ENCODE results near the gene HSPA4.
A peak's percentile ranks its signal among the peaks of the same experiment; 100 is the strongest.
"Not testable (repeated sequence)": the region's sequence is repeated elsewhere in the genome, so short reads cannot be mapped to it uniquely, and the experiment has no call there.

Gene HSPA4

GRCh38 chr5:133026664-133027153 lies 25.1 kb upstream of the HSPA4 start:
- Histone ChIP-seq H3K27ac (peak overlapping the region; percentile 93 to 95), H3K4me3 (peak overlapping the region; percentile 86)
- no peak for DNase-seq (ENCODE audit: low spot score)
- TF ChIP-seq, protein P1, sequence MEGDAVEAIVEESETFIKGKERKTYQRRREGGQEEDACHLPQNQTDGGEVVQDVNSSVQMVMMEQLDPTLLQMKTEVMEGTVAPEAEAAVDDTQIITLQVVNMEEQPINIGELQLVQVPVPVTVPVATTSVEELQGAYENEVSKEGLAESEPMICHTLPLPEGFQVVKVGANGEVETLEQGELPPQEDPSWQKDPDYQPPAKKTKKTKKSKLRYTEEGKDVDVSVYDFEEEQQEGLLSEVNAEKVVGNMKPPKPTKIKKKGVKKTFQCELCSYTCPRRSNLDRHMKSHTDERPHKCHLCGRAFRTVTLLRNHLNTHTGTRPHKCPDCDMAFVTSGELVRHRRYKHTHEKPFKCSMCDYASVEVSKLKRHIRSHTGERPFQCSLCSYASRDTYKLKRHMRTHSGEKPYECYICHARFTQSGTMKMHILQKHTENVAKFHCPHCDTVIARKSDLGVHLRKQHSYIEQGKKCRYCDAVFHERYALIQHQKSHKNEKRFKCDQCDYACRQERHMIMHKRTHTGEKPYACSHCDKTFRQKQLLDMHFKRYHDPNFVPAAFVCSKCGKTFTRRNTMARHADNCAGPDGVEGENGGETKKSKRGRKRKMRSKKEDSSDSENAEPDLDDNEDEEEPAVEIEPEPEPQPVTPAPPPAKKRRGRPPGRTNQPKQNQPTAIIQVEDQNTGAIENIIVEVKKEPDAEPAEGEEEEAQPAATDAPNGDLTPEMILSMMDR (IDR thresholded peaks at IDR 0.05), result no peak

DNA sequence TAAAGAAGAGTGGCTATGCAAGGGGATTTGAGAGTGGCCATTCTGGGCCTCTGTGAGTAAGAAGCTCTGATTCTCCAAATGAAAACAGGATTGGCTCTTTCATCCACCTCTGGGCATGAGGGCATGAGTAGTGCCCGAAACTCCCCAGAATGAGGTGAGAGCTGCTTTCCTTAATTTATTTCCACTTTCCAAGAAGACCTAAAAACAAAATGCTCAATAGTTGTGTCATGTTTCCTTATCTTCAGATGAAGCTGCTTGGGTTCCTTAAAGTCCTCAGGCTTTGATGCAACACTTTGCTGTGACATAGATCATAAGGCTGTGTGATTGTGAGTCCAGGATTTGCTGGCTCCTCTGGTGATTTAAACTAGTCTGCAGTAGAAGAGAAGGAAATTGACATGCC lies 22.4 kb upstream of the HSPA4 start:
- TF ChIP-seq, protein P1 (IDR thresholded peaks at IDR 0.05), result no peak
- no peak for DNase-seq (ENCODE audit: low spot score)
- Histone ChIP-seq H3K27ac (peak overlapping the region in 1 of 2 donors; percentile 37), H3K4me3 (no peak overlapping the region)

- Histone ChIP-seq H3K4me3 (no peak overlapping the region), H3K27ac (no peak overlapping the region)
- DNase-seq (ENCODE audit: low spot score), result no peak
- TF ChIP-seq, protein P1 (IDR thresholded peaks at IDR 0.05), result no peak
These were observed 21.3 kb upstream of the HSPA4 start for GRCh38 chr5:133030343-133031005.

- no peak for DNase-seq (ENCODE audit: low spot score)
- Histone ChIP-seq H3K27ac (no peak overlapping the region), H3K4me3 (no peak overlapping the region)
- TF ChIP-seq, protein P1 (IDR thresholded peaks at IDR 0.05), result no peak
These were observed 18.7 kb upstream of the HSPA4 start for GRCh38 chr5:133032852-133033742.

DNA sequence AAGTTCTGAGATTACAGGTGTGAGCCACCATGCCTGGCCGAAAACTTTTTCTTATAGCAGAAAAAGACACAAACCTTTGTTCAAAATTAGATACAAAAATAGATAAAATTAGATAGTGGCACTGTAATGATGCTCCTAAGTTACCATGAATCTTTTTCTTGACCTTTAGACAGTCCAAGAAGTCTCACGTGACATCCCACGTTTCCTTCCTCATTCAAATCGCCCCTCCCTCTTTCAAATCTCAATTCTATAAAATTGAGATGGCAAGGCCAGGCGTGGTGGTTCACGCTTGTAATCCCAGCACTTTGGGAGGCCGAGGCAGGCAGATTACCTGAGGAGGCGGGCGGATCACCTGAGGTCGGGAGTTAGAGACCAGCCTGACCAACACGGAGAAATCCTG lies 17.7 kb upstream of the HSPA4 start:
- TF ChIP-seq, protein P1 (IDR thresholded peaks at IDR 0.05), result no peak
- no peak overlapping the region for H3K4me3 ChIP-seq
- DNase-seq (ENCODE audit: low spot score), result no peak
- H3K27ac ChIP-seq, result no peak overlapping the region

GRCh38 chr5:133035224-133035623 lies 16.6 kb upstream of the HSPA4 start:
- no peak overlapping the region for H3K27ac ChIP-seq
- TF ChIP-seq, protein P1 (IDR thresholded peaks at IDR 0.05), result no peak
- H3K4me3 ChIP-seq, result no peak overlapping the region
- no peak for DNase-seq (ENCODE audit: low spot score)

- not testable (repeated sequence) for H3K4me3 ChIP-seq; H3K27ac ChIP-seq; DNase-seq (ENCODE audit: low spot score)
These were observed 15.1 kb upstream of the HSPA4 start for GRCh38 chr5:133036677-133037076.
